Measurements from ENCODE around the gene VAPB.
A peak's percentile ranks its signal among the peaks of the same experiment; 100 is the strongest.
"Not testable (repeated sequence)": the region's sequence is repeated elsewhere in the genome, so short reads cannot be mapped to it uniquely, and the experiment has no call there.

The VAPB gene

GRCh38 chr20:58388882-58389323, at the start of gene VAPB:
VAPB (plus strand) TSS chr20:58389229; CDS start chr20:58389460, 231 bp downstream.
- peak; percentile 93 to 96 (median 94) for DNase-seq (ENCODE audit: low read depth in 2 of 3, low spot score in 1 of 3)

- no peak for DNase-seq (ENCODE audit: low read depth in 2 of 3, low spot score in 1 of 3)
Measured at GRCh38 chr20:58339741-58340140, 49.3 kb upstream of the VAPB start.

- no peak for DNase-seq (ENCODE audit: low read depth in 2 of 3, low spot score in 1 of 3)
Measured at GRCh38 chr20:58340151-58340550, 48.9 kb upstream of the VAPB start.

GRCh38 chr20:58340853-58341252, 48.2 kb upstream of the VAPB start:
- no peak for DNase-seq (ENCODE audit: low read depth in 2 of 3, low spot score in 1 of 3)

- DNase-seq (ENCODE audit: low read depth in 2 of 3, low spot score in 1 of 3), result no peak
Measured at GRCh38 chr20:58342104-58342945, 46.7 kb upstream of the VAPB start.

- no peak for DNase-seq (ENCODE audit: low read depth in 2 of 3, low spot score in 1 of 3)
Measured at GRCh38 chr20:58344741-58345140, 44.3 kb upstream of the VAPB start.

GRCh38 chr20:58349570-58349969, 39.5 kb upstream of the VAPB start:
- no peak for DNase-seq (ENCODE audit: low read depth in 2 of 3, low spot score in 1 of 3)

- peak in 1 of 3 donors; percentile 18 for DNase-seq (ENCODE audit: low read depth in 2 of 3, low spot score in 1 of 3)
Measured at GRCh38 chr20:58352468-58352867, 36.6 kb upstream of the VAPB start.

- DNase-seq (ENCODE audit: low read depth in 2 of 3, low spot score in 1 of 3), result no peak
Measured at GRCh38 chr20:58359441-58359840, 29.6 kb upstream of the VAPB start.

- no peak for DNase-seq (ENCODE audit: low read depth in 2 of 3, low spot score in 1 of 3)
Measured at GRCh38 chr20:58360936-58361335, 28.1 kb upstream of the VAPB start.

- peak in 1 of 3 donors; percentile 13 for DNase-seq (ENCODE audit: low read depth in 2 of 3, low spot score in 1 of 3)
Measured at GRCh38 chr20:58361481-58362205, 27.4 kb upstream of the VAPB start.

- DNase-seq (ENCODE audit: low read depth in 2 of 3, low spot score in 1 of 3), result no peak
Measured at GRCh38 chr20:58362206-58362516, 26.9 kb upstream of the VAPB start.

GRCh38 chr20:58362970-58363369, 26.1 kb upstream of the VAPB start:
- DNase-seq (ENCODE audit: low read depth in 2 of 3, low spot score in 1 of 3), result no peak

- DNase-seq (ENCODE audit: low read depth in 2 of 3, low spot score in 1 of 3), result no peak
Measured at GRCh38 chr20:58366866-58367265, 22.2 kb upstream of the VAPB start.

- no peak for DNase-seq (ENCODE audit: low read depth in 2 of 3, low spot score in 1 of 3)
Measured at GRCh38 chr20:58372806-58373205, 16.2 kb upstream of the VAPB start.

GRCh38 chr20:58373296-58373695, 15.7 kb upstream of the VAPB start:
- not testable (repeated sequence) for DNase-seq (ENCODE audit: low read depth in 2 of 3, low spot score in 1 of 3)

- DNase-seq (ENCODE audit: low read depth in 2 of 3, low spot score in 1 of 3), result no peak
Measured at GRCh38 chr20:58374027-58374850, 14.8 kb upstream of the VAPB start.

GRCh38 chr20:58374906-58375758, 13.9 kb upstream of the VAPB start:
- no peak for DNase-seq (ENCODE audit: low read depth in 2 of 3, low spot score in 1 of 3)

GRCh38 chr20:58375759-58376352, 13.2 kb upstream of the VAPB start:
- no peak for DNase-seq (ENCODE audit: low read depth in 2 of 3, low spot score in 1 of 3)

GRCh38 chr20:58377017-58377416, 12.0 kb upstream of the VAPB start:
- DNase-seq (ENCODE audit: low read depth in 2 of 3, low spot score in 1 of 3), result no peak
